ENCODE measurements around the gene EPS8L2. TPM values are rescaled to one million over a fixed set of nuclear protein-coding genes. Genes with fewer than 3 reads are reported as not detected.
A peak's percentile ranks its signal among the peaks of the same experiment; 100 is the strongest.

Gene EPS8L2
- total and polyA plus RNA-seq, 9 of the 15 experiments (the other 6 are each of a cell fraction or from before 2014, with no cell fraction given), result 0.75 to 17.0 (median 3.7) TPM

GRCh38 chr11:662689-663274 lies 43.2 kb upstream of the EPS8L2 start (continued):
- TF ChIP-seq TEAD2 (tag; IDR thresholded peaks at IDR 0.05), result no peak
- TF ChIP-seq ZHX1 (conservative IDR thresholded peaks at IDR 0.05; ENCODE audit: low read length), result no peak
- TF ChIP-seq STAG1 (CRISPR knock-in tag; IDR thresholded peaks at IDR 0.05; ENCODE audit: borderline replicate concordance), result peak; percentile 71; the same call in 1 of the 2 replicates
- TF ChIP-seq NFIC (IDR thresholded peaks at IDR 0.05), result peak; percentile 46; the same call in 1 of the 2 replicates
- peak; percentile 78 to 79 (median 78) for TF ChIP-seq CTCF (IDR thresholded peaks at IDR 0.05 in 2 of 3, conservative IDR thresholded peaks at IDR 0.05 in 1 of 3; ENCODE audit: insufficient read depth in 2 of 3, low read depth in 1 of 3, low read length in 3 of 3)
- no peak for TF ChIP-seq PRPF4 (IDR thresholded peaks at IDR 0.05; ENCODE audit: insufficient read depth, low read depth, low read length, poor library complexity, severe bottlenecking)
- TF ChIP-seq PYGO2 (tag; IDR thresholded peaks at IDR 0.05), result no peak
- TF ChIP-seq SMAD1 (IDR thresholded peaks at IDR 0.05; ENCODE audit: low read depth, low read length, partially characterized antibody), result no peak
- TF ChIP-seq HNRNPK (IDR thresholded peaks at IDR 0.05; ENCODE audit: low read depth, low read length, poor library complexity, severe bottlenecking), result no peak
- peak; percentile 67; the same call in 1 of the 2 replicates for TF ChIP-seq ARID2 (IDR thresholded peaks at IDR 0.05)
- no peak for TF ChIP-seq ZNF75A (CRISPR knock-in tag; IDR thresholded peaks at IDR 0.05)
- no peak for TF ChIP-seq ZC3H8 (IDR thresholded peaks at IDR 0.05)
- no peak for TF ChIP-seq RUNX1 (IDR thresholded peaks at IDR 0.05; ENCODE audit: low read depth)
- TF ChIP-seq CREB3L1 (IDR thresholded peaks at IDR 0.05; ENCODE audit: borderline replicate concordance, low read depth), result no peak
- no peak for TF ChIP-seq IRF1 (CRISPR knock-in tag; IDR thresholded peaks at IDR 0.05; ENCODE audit: borderline replicate concordance)
- TF ChIP-seq ZNF3 (CRISPR knock-in tag; IDR thresholded peaks at IDR 0.05), result no peak
- no peak for TF ChIP-seq MAX (CRISPR knock-in tag; IDR thresholded peaks at IDR 0.05)
- no peak for TF ChIP-seq RBM17 (IDR thresholded peaks at IDR 0.05; ENCODE audit: borderline replicate concordance, low read depth, low read length)
- TF ChIP-seq BMI1 (IDR thresholded peaks at IDR 0.05; ENCODE audit: low read length), result no peak
- no peak for TF ChIP-seq ATF2 (CRISPR knock-in tag; IDR thresholded peaks at IDR 0.05)
